ENCODE results near the gene USP36. TPM values are rescaled to one million over a fixed set of nuclear protein-coding genes. Genes with fewer than 3 reads are reported as not detected.

The USP36 gene
- total RNA-seq, 1 donor, result 67.3 TPM

DNA sequence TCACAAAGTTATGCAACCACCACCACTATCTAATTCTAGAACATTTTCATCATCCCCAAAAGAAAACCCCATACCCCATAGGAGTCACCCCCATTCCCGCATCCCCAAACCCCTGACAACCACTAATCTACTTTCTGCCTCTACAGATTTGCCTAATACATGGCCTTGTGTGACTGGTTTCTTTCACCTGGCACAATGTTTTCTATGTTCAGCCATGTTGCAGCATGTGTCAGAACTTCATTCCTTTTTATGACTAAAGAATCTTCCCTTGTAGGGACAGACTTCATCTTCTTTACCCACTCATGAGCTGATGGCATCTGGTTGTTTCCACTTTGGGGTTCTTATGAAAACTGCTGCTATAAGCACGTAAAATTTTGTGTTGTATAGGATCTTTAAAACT, 93.1 kb downstream of the USP36 start:
- DNase-seq (ENCODE audit: low read depth in 2 of 3, low spot score in 2 of 3), result no peak

DNA sequence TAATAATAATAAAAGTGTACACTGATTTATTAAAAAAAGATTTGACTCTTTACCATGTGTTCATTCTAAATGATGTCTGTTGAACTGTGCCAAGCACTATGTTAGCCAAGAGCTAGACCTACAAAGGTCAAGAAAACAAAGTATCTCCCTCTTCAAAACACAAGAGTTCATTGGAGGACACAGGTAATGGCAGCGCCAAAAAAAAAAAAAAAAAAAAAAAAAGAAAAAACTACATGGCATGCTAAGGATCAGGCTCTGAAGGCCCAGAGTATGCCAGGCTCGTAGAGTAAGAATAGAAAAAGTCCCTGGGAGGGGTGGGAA, 93.7 kb downstream of the USP36 start:
- DNase-seq (ENCODE audit: low read depth in 2 of 3, low spot score in 2 of 3), result no peak

DNA sequence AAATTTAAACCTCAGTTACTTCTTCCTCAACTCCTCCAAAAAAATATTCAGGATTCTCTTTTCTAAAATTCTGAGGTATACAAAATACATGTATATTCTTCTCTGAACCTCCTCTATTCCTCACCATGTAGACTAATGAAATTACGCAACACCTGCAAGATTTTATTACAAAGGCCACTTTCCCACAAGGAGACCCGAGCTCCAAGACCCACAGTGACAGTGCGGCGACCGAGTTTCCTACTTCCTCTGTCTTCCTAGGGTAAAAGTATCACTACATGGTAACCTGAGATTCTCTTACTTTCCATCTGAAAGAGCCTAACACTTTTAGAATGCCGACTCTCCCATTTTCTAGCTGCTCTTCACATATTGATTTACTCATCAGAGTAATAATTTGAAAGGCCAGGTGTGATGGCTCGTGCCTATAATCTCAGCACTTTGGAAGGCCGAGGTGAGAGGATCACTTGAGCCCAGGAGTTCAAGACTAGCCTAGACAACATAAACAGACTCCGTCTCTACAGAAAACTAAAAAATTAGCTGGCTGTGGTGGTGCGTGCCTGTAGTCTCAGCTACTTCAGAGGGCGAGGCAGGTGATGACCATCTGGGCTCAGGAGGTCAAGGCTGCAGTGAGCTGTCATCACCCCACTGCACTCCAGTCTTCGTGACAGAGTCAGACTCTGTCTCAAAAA, 94.2 kb downstream of the USP36 start:
- no peak for DNase-seq (ENCODE audit: low read depth in 2 of 3, low spot score in 2 of 3)

Other genes with a start within 250 kb of the USP36 start
- gene CYTH1, start 58.5 kb downstream of the USP36 start, total RNA-seq, result 49.0 TPM
- gene CEP295NL, start 62.4 kb upstream of the USP36 start, total RNA-seq, result 1.6 TPM
- 29.6 TPM for gene TIMP2, start 84.6 kb upstream of the USP36 start, total RNA-seq
- gene LGALS3BP, start 139.1 kb upstream of the USP36 start, total RNA-seq, result 51.4 TPM
- gene CANT1, start 168.9 kb upstream of the USP36 start, total RNA-seq, result 70.8 TPM
- gene C1QTNF1, start 183.4 kb upstream of the USP36 start, total RNA-seq, result 0.54 TPM
- gene ENGASE, start 234.0 kb upstream of the USP36 start, total RNA-seq, result 57.4 TPM